Measurements from ENCODE around the gene IMPACT.

Gene IMPACT, protein sequence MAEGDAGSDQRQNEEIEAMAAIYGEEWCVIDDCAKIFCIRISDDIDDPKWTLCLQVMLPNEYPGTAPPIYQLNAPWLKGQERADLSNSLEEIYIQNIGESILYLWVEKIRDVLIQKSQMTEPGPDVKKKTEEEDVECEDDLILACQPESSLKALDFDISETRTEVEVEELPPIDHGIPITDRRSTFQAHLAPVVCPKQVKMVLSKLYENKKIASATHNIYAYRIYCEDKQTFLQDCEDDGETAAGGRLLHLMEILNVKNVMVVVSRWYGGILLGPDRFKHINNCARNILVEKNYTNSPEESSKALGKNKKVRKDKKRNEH

DNA sequence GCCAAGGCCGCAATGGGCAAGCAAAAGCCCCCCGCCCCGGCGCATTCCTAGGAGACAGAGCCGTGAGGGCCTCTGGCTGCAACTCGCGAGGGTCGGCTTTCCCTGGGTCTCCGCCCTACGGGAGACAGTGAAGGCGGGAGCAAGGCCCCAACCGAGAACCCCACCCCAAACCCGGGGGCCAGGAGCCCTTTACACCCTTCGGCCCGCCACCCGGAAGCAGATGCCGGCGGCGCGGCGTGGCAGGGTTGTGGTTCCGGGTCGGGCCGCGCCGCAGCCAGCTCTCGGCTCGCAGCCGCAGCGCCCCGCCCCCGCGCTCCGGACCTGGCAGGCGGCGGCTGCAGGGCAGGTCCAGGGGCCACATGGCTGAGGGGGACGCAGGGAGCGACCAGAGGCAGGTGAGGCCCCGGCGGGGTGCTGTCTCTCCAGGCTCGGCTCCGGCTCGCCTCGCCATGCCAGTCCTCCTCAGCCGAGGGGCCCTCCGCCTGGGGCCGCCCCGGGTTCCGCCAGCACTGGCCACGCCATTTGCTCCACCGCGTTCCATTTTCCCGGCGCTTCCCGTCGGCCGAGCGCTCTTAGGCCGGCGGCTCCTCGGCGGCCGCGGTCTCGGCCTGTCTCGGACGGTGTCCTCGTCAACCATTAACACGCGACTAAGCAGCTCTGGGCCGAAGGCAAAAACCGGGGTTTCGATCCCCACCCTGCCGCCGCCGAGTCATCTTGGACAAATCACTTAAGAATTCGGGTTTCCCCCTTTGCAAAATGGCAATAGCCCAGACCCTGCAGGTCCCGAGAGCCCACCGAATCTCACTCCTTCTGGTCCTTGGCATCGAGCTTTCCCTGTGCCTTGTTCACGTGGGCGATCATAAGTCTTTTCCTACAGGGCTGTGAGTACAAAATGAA lies at the start of gene IMPACT:
TSS of gene IMPACT (plus strand) at position 273 of the 897 bp plus-strand sequence. CDS start at position 360, 87 bp downstream.
- peaks cover 13% of the 10 kb centered on the region for H3K9me3 Mint-ChIP-seq
- peaks cover 27% of the 10 kb centered on the region for H3K4me1 Mint-ChIP-seq
- H3K4me3 Mint-ChIP-seq = peak within 1 kb of the TSS; percentile 90
- H3K27me3 Mint-ChIP-seq = peaks cover 11% of the 10 kb centered on the region
- peaks cover 20% of the 10 kb centered on the region for H3K36me3 Mint-ChIP-seq
- peak within 1 kb of the TSS; percentile 96 for H3K27ac Mint-ChIP-seq

DNA sequence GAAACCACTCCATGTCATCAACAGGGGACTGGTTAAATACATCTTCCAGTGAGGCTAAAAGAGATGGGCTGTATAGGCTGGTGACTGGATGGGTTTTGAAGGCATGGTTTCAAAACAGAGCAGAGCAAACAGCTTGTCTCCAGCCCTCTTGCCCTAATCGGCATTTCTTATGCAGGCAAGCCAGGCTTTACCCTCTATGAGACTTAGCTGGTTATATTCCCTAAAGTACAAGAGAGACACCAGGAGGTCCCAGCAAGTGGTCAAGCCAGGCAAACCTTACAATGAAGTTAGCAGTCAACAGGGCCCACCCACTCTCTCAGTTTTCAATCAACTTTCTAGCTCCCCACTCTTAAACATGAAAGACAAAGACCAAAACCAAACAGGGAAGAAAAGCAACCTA lies 47.9 kb upstream of the IMPACT start:
- no peak overlapping the region for H3K4me3 Mint-ChIP-seq
- no peak overlapping the region for H3K27ac Mint-ChIP-seq

DNA sequence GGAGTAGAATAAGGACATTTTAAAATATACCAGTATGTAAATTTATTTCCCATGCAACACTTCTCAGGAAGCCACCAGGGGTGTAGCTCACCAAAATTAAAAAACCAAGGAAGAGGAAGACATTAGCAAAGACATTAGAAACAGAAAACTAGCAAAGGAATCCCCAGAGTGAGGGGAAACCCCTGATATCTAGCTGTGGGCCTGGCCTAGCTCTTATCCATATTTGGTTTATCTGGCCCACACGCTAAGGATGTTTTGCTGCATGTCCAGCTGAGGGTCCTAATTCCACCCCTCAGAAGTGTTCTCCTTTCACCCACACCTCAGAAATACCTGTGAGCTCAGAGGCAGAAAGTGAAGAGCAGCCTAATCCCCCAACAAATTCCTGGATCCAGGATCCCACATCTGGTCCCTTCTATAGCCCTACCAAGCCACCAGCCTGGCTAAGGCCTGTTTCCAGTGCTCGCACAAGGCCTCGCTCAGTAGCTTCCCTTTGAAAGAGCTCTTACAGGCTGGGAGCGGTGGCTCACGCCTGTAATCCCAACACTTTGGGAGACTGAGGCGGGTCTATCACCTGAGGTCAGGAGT lies 46.2 kb upstream of the IMPACT start:
- Mint-ChIP-seq H3K27me3 (no peaks in the 10 kb centered on the region), H3K27ac (no peak overlapping the region), H3K4me3 (no peak overlapping the region), H3K9me3 (no peaks in the 10 kb centered on the region), H3K4me1 (no peaks in the 10 kb centered on the region), H3K36me3 (peaks cover 4% of the 10 kb centered on the region)

More for the DNA sequence above, 47.9 kb upstream of the IMPACT start:
- no peaks in the 10 kb centered on the region for H3K9me3 Mint-ChIP-seq
- H3K27me3 Mint-ChIP-seq = no peaks in the 10 kb centered on the region
- no peaks in the 10 kb centered on the region for H3K4me1 Mint-ChIP-seq
- H3K36me3 Mint-ChIP-seq = peaks cover 4% of the 10 kb centered on the region

DNA sequence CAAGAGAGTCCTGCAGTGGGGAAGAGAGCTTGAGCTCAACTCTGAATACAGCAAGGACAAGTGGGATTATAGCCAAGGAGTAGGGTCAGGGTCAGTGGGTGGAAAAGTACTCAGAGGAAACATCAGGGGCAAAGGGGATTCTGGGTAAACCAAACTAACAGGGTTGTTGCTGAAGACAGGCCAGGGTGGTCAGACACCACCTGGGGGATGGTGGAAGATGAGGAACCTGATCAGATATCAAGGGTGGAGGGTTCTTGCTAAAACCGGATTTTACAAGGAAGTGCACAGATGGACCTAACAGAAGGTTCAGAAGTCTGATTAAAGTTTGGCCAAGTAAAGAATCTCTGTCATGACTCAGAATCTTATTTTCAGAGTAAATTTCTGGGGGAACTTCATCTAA lies 45.3 kb upstream of the IMPACT start:
- H3K4me1 Mint-ChIP-seq = no peaks in the 10 kb centered on the region
- H3K27me3 Mint-ChIP-seq = no peaks in the 10 kb centered on the region
- no peak overlapping the region for H3K4me3 Mint-ChIP-seq
- H3K9me3 Mint-ChIP-seq = no peaks in the 10 kb centered on the region
- no peaks in the 10 kb centered on the region for H3K36me3 Mint-ChIP-seq
- no peak overlapping the region for H3K27ac Mint-ChIP-seq

DNA sequence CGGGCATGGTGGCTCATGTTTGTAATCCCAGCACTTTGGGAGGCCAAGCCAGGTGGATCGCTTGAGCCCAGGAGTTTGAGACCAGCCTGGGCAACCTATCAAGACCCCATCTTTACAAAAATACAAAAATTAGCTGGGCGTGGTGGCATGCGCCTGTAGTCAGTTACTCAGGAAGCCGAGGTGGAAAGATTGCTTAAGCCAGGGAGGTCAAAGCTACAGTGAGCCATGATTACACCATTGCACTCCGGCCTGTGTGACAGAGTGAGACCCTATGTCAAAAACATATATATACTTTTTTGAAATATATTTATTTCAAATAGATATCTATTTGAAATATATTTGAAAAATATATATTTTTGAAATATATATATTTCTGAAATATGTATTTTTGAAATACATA lies 39.8 kb upstream of the IMPACT start:
- Mint-ChIP-seq H3K27me3 (no peaks in the 10 kb centered on the region), H3K36me3 (no peaks in the 10 kb centered on the region), H3K9me3 (no peaks in the 10 kb centered on the region), H3K4me1 (no peaks in the 10 kb centered on the region), H3K27ac (no peak overlapping the region), H3K4me3 (no peak overlapping the region)

DNA sequence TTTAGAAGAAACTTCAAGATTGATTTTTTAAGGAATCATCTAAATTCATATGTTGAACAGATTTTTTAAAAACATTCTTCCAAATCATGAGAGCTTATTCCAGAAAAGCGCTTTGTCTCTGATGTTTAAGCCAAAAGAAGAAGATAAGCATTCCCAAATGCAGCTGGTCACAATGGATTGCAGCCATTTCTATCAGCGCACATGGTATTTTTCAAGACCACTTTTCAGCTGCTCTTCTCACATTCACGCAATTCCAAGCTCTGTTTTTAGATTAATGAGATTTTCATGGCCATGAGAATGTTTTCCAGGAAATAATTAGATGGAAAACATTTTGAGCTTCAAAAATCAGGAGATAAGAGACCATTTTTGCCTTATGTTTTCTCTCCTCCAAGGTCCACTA lies 37.5 kb upstream of the IMPACT start:
- Mint-ChIP-seq H3K27ac (no peak overlapping the region), H3K4me3 (no peak overlapping the region), H3K36me3 (no peaks in the 10 kb centered on the region), H3K9me3 (no peaks in the 10 kb centered on the region), H3K4me1 (no peaks in the 10 kb centered on the region), H3K27me3 (no peaks in the 10 kb centered on the region)

DNA sequence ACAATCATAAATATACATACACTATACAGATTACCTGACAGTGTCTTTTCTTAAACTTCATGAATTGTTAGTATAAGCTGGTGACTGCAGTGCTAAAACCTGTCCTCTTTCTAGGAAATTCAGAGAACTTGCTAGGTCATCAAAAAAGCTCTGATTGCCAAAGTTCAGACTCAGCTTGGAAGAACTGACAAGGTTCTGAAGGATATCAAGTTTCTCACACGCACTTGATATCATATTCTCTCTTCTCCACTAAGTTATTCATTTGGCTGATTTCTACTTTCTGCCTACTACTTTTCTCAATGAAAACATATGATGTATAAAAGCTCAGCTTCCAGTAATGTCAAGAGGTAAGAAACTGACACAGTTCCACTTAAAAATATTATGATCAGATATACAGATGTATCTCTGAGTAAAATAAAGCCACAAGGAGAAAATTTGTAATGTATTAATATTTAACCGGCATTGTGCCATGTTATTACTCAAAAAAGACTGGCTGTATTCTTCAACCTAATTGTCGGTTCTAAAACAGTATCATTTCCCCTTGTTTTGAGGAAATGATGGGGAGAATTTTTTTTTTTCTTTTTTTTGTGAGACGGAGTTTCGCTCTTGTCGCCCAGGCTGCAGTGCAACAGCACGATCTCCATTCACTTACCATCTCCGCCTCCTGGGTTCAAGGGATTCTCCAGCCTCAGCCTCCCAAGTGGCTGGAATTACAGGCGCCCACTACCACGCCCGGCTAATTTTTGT lies 31.2 kb upstream of the IMPACT start:
- Mint-ChIP-seq H3K4me1 (peaks cover 20% of the 10 kb centered on the region), H3K36me3 (no peaks in the 10 kb centered on the region), H3K9me3 (no peaks in the 10 kb centered on the region), H3K27me3 (no peaks in the 10 kb centered on the region), H3K27ac (no peak overlapping the region), H3K4me3 (no peak overlapping the region)

DNA sequence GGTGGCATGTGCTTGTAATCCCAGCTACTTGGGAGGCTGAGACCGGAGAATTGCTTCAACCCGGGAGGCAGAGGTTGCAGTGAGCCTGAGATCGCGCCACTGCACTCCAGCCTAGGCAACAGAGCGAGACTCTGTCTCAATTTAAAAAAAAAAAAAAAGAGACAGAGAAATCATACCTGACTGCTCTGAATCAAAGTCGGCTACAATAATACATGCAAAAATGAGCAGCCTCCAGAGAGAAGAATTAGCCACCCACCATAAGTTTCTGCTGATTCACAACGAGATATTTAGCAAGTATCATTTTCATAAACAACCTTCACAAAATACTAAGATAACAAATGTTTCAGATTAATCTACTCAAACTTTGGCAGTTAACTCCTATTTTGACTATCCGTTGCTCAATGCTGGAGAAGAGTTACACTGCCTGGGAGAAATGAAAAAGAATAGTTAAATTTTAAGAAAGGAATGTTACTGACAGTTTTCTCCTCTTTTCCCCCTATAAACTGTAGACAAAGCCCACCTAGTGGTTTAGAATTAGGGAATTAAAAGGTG lies 30.3 kb upstream of the IMPACT start:
- Mint-ChIP-seq H3K27ac (no peak overlapping the region), H3K36me3 (no peaks in the 10 kb centered on the region), H3K9me3 (no peaks in the 10 kb centered on the region), H3K4me3 (no peak overlapping the region), H3K4me1 (peaks cover 20% of the 10 kb centered on the region), H3K27me3 (no peaks in the 10 kb centered on the region)

DNA sequence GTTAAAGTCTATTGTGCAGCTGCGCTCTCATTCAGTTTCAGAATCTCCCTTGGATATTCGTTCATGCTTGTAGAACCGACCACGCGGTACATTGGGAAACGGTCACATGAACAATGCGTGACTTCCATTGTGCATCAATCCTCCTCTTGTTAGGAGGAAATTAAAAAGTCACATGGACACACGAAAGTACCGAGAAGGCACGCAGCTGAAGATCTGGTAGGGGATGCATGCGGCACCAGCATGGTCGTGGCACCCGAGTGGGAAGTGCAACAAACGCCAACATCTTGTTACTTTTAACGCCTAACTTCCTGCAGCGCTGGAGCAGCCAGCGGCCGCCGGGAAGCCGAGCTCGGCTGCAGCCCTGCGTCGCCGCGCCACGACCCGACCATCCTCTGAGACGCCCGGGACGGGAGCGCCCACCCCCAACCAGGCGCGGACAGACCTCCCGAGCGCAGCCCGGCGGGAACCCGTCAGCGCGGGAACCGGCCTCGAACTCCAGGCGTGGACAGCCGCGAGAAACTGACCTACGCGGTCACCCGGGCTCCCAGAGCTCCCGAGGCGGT lies 29.3 kb upstream of the IMPACT start:
- no peaks in the 10 kb centered on the region for H3K36me3 Mint-ChIP-seq
- peak overlapping the region; percentile 85 for H3K4me3 Mint-ChIP-seq
- no peak overlapping the region for H3K27ac Mint-ChIP-seq
- H3K27me3 Mint-ChIP-seq = peaks cover 2% of the 10 kb centered on the region
- H3K9me3 Mint-ChIP-seq = no peaks in the 10 kb centered on the region
- peaks cover 20% of the 10 kb centered on the region for H3K4me1 Mint-ChIP-seq

DNA sequence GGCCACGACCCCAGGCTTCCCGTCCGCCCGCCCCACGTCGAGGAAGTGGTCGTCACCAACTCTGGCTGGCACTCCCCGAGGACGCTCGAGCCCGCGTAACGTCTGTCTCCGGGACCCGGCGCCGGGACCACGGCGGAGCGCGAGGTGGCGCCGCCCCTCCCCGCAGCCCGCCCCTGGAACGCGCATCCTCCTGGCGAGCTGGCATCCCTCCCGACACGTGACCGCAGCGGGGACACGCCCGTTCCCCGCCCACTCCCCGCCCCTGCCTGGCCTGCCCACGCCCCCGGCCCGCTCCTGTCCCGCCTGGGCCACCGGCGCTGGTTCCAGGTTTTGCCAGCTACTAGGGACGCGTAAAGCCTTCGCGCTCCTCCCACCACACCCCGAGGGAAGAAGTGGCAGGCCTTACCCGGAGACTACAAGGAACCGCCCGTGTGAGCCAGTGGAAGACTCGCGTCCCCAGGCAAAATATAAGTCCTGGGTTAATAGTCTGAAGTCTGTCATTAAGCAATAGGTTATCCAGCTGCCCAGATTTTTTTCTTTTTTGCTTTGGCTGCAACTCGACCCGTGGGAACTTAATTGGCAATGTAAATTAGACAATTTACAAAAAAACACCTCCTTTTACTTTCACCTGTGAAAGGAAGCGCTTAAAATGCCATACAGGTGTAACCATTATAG lies 28.6 kb upstream of the IMPACT start, which contains the start of gene OSBPL1A:
TSS of gene OSBPL1A (minus strand) at position 131 of the 675 bp plus-strand sequence. CDS start 20,291 bp downstream, outside the sequence.
- Mint-ChIP-seq H3K4me1 (peaks cover 20% of the 10 kb centered on the region), H3K4me3 (peak within 1 kb of the TSS; percentile 85), H3K27me3 (peaks cover 3% of the 10 kb centered on the region), H3K27ac (peak within 1 kb of the TSS; percentile 62), H3K9me3 (no peaks in the 10 kb centered on the region), H3K36me3 (no peaks in the 10 kb centered on the region)

DNA sequence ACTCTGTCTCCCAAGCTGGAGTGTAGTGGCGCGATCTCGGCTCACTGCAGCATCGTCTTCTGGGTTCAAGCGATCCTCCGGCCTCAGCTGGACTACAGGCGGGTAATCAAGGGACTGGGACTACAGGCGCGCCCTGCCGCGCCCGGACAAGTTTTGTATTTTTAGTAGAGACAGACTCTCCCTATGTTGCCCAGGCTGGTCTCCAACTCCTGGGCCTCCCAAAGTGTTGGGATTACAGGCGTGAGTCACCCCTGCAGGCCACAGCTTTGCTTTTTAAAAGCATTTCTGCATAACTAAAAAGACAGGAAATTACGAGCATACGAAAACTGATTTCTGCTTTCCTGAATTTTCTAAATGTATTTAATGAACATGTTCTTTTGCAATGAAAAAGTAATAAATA lies 27.9 kb upstream of the IMPACT start:
- peaks cover 4% of the 10 kb centered on the region for H3K27me3 Mint-ChIP-seq
- peak overlapping the region; percentile 85 for H3K4me3 Mint-ChIP-seq
- peaks cover 20% of the 10 kb centered on the region for H3K4me1 Mint-ChIP-seq
- no peaks in the 10 kb centered on the region for H3K9me3 Mint-ChIP-seq
- no peak overlapping the region for H3K27ac Mint-ChIP-seq
- H3K36me3 Mint-ChIP-seq = no peaks in the 10 kb centered on the region

DNA sequence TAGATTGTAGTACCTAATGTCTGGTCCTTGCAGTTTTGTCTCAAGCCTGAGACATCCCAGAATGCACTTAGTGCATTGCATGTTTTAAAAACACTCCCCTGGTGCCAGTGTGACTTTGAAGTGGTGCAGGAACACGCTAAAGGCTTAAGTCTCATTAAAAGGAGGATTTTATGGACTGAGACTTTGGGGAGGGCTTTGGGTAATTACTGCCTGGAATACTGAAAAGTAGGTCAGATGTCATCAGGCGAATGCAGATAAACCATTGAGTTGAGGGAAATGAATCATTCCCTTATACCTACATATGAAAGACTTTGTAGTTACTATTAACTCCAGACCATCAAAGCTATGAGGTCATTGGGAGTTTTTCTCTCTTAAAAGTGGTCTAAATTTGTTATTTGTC lies 25.9 kb upstream of the IMPACT start:
- H3K27ac Mint-ChIP-seq = no peak overlapping the region
- H3K4me3 Mint-ChIP-seq = no peak overlapping the region
- H3K4me1 Mint-ChIP-seq = peaks cover 13% of the 10 kb centered on the region
- H3K9me3 Mint-ChIP-seq = no peaks in the 10 kb centered on the region
- H3K36me3 Mint-ChIP-seq = no peaks in the 10 kb centered on the region
- peaks cover 11% of the 10 kb centered on the region for H3K27me3 Mint-ChIP-seq

DNA sequence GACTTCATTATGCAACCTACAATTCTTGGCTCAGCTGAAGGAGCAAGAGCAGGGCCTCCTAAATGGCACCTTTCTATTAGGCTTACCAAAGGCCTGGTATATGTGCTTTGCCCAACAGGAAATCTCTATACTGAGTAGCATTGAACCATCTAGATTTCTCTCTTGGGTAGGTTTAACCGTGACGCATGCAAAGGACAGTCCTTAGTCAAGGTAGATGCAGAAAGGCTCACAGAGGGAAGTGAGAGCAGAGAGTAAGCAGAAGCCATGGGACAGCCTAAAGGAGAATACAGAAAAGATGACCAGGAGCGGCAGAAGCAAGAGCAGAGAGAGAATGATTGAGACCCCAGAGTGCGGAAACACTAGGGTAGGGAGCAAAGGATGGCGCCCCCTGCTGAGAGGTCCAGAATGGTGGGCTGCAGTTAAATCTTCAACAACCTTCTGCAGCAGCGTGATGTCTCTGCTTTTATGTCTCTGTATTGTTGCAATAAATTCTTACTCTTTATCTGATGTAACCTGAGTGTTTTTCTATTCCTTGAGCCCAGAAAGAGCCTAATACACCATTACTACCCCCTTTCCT lies 24.2 kb upstream of the IMPACT start:
- no peaks in the 10 kb centered on the region for H3K9me3 Mint-ChIP-seq
- H3K4me1 Mint-ChIP-seq = peaks cover 7% of the 10 kb centered on the region
- H3K4me3 Mint-ChIP-seq = no peak overlapping the region
- H3K36me3 Mint-ChIP-seq = no peaks in the 10 kb centered on the region
- H3K27ac Mint-ChIP-seq = no peak overlapping the region
- peaks cover 19% of the 10 kb centered on the region for H3K27me3 Mint-ChIP-seq

DNA sequence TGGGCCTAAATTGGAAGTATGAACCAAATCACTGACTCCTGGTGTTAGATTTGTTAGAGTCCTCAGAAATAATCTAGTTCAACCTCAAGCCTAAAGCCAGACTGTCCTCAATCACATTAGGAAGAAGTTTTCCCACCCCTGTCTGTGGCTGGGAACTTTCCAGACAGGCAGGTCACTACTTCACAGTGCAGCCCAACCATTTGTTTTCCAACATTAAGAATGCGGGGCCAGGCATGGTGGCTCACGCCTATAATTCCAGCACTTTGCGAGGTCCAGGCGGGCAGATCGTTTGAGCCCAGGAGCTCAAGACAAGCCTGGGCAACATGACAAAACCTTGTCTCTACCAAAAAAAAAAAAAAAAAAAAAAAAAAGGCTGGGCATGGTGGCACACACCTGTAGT lies 23.4 kb upstream of the IMPACT start:
- Mint-ChIP-seq H3K27me3 (peaks cover 24% of the 10 kb centered on the region), H3K4me1 (peaks cover 4% of the 10 kb centered on the region), H3K4me3 (no peak overlapping the region), H3K27ac (no peak overlapping the region), H3K9me3 (no peaks in the 10 kb centered on the region), H3K36me3 (no peaks in the 10 kb centered on the region)

Measured in activated naive CD4-positive, alpha-beta T cell treated with anti-CD3 and anti-CD28 coated beads, Interleukin-2, amount 50 U/mL, for 24 hours (primary cell).